Activated CD4-positive, alpha-beta T cell treated with anti-CD3 and anti-CD28 coated beads, Interleukin-2, amount 10 ng/mL, durations not matched to agents 7 days and 5 days (primary cell): Measurements from ENCODE around the gene CAPRIN2. TPM values are rescaled to one million over a fixed set of nuclear protein-coding genes. Genes with fewer than 3 reads are reported as not detected.
A peak's percentile ranks its signal among the peaks of the same experiment; 100 is the strongest.

Source experiments
- CTCF ChIA-PET: fragments of 350-600 bp; sonication (Branson Sonifier 250); formaldehyde crosslinking; loops from one replicate; lab custom pipeline; 2021; ENCODE audit warnings: antibody characterized with exemption; lab: Charles Lee
- POLR2A ChIA-PET: fragments of 350-600 bp; sonication (Branson Sonifier 250); formaldehyde crosslinking; loops from one replicate; lab custom pipeline; 2021; ENCODE audit warnings: antibody characterized with exemption; lab: Charles Lee
- DNase-seq: peaks from one replicate; pipeline ENCODE4 v3.0.0-alpha.2; 2020
- H3K27ac Mint-ChIP-seq: one replicate; pipeline ENCODE4 v1.8.0; 2021; ENCODE audit warnings: mild to moderate bottlenecking, moderate library complexity, mixed read lengths
- H3K27me3 Mint-ChIP-seq: one replicate; pipeline ENCODE4 v1.8.0; 2021; ENCODE audit warnings: mixed read lengths
- H3K36me3 Mint-ChIP-seq: one replicate; pipeline ENCODE4 v1.8.0; 2021; ENCODE audit warnings: low read depth, mixed read lengths
- H3K4me1 Mint-ChIP-seq: one replicate; pipeline ENCODE4 v1.8.0; 2021; ENCODE audit warnings: mixed read lengths
- H3K4me3 Mint-ChIP-seq: one replicate; pipeline ENCODE4 v1.8.0; 2021; ENCODE audit warnings: mild to moderate bottlenecking, moderate library complexity, mixed read lengths
- H3K9me3 Mint-ChIP-seq: one replicate; pipeline ENCODE4 v1.8.0; 2021; ENCODE audit warnings: mixed read lengths
- total RNA-seq, 2 experiments: library from RNA; stranded (reverse); gene quantifications; one replicate each; pipeline ENCODE4 v1.2.3, GENCODE V29; 2021

Gene CAPRIN2
- total RNA-seq, 2 experiments from 2014 or later = 12.6 to 15.6 TPM

DNA sequence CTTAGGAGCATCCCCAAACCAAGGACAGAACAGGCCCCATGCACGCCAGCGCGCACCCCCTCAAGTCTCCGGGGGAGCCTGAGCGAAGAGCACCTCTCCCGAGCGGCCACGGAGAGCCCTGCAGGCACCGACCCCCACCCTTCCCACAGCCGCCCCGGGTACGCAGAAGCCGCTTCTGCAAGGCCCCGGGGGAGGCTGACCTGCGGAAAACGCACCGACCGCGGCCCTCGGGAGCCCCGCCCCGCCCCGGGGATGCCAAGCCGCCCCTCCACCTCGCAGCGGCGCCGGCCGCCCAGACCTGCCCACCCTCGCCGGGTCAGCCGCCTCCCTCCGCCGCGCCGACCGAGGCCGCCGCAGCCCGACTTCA is 385 bp downstream of the CAPRIN2 start:
- ChIA-PET CTCF (interaction anchor here (0.5 to 1.0 kb wide), 3 partner anchors 1380 to 1988 kb away, joined by 3 to 4 read pairs (median 3); no protein-coding TSS in a partner anchor), POLR2A (interaction anchor here (2.4 kb wide), 1 partner anchor 59 kb away, joined by 7 read pairs; the partner anchor contains the start of gene IPO8)
- Mint-ChIP-seq H3K4me1 (peaks cover 30% of the 10 kb centered on the region), H3K27me3 (no peaks in the 10 kb centered on the region), H3K4me3 (peak overlapping the region; percentile 98), H3K9me3 (no peaks in the 10 kb centered on the region), H3K27ac (peak overlapping the region; percentile 92), H3K36me3 (no peaks in the 10 kb centered on the region)
- no peak for DNase-seq

DNA sequence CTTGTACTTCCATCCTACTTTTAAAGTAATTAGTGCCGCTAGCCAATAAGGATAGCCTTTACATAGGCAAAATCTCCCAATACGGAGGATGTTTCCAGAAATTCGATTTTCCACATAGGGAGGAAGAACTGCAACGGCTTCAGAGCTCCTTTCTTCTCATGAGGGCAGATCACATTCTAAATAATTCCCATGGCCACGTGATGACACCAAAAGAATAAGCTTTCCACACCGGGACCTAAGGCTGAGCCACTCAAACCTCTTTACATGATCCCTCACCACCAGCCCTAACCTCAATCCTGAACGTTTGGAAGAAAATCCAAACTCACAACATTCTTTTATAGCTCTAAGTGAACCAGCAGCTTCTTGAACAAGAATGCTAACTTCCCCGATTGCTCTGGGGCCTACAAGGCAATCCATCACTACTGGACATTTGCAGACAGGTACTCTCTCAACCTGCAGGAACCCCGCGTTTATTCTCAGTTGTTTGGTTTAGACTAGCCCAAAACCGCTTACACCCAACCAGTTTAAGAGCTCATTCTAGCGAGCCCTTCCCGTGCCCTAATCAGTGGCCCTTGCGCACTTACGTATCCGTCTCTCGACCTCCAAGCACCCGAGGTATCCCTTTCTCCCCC is 884 bp downstream of the CAPRIN2 start:
- Mint-ChIP-seq H3K9me3 (no peaks in the 10 kb centered on the region), H3K27me3 (no peaks in the 10 kb centered on the region), H3K27ac (peak overlapping the region; percentile 92), H3K36me3 (no peaks in the 10 kb centered on the region), H3K4me3 (peak overlapping the region; percentile 98), H3K4me1 (peaks cover 30% of the 10 kb centered on the region)
- DNase-seq = no peak
- CTCF ChIA-PET = interaction anchor here (0.5 to 1.0 kb wide), 3 partner anchors 50 to 1989 kb away, joined by 3 read pairs; no protein-coding TSS in a partner anchor
- POLR2A ChIA-PET = interaction anchor here (0.7 to 2.4 kb wide), 2 partner anchors 58 to 59 kb away, joined by 3 to 7 read pairs; partner anchors contain the start of gene IPO8

DNA sequence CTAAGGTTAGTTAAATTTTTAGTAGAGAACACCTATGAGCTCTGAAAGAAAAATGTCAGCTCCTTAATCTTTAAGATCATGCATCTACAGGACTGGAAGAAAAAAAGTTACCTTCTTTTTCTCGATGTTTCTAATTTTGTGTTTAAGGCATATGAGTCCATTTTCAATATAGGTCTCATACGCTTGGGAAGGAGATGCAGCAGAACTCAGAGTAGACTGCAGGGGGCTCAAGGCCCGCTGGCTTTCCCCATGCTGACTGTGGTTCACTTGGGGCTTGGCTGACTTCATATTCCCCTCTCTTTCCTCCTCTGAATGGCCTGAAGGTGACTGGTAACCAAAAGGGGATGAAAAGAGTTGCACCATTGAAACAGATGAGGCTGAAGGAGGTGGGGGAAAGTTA is 1.5 kb downstream of the CAPRIN2 start:
- H3K9me3 Mint-ChIP-seq = no peaks in the 10 kb centered on the region
- DNase-seq = peak; percentile 12
- peak overlapping the region; percentile 98 for H3K4me3 Mint-ChIP-seq
- no peaks in the 10 kb centered on the region for H3K27me3 Mint-ChIP-seq
- no peaks in the 10 kb centered on the region for H3K36me3 Mint-ChIP-seq
- peak overlapping the region; percentile 7 for H3K27ac Mint-ChIP-seq
- ChIA-PET CTCF (interaction anchor here (0.6 to 1.0 kb wide), 5 partner anchors 20 to 1379 kb away, joined by 3 read pairs; partner anchors contain the start of gene IPO8), POLR2A (interaction anchor here (0.7 to 2.4 kb wide), 3 partner anchors 57 to 1050 kb away, joined by 3 to 7 read pairs (median 5); partner anchors contain the start of gene IPO8)
- peaks cover 30% of the 10 kb centered on the region for H3K4me1 Mint-ChIP-seq

DNA sequence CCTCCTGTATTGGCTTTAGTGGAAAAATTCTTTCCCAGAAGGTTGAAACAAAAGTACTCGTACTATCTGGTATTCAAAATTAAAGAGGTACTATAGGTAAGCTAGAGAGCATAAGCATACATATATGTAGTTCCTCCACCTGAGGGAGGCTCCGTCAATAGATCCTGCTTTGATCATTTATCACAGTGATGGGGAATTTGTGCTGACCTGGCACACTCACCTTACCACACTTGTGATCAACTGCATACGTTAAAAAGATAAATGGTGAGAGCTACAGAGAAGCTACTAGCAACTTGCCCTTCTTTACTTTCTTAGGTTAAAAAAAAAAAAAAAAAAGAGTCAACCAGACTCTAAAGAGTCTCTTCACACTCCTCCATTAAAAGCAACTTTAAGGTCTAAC is 2.5 kb downstream of the CAPRIN2 start:
- CTCF ChIA-PET = interaction anchor here (0.9 kb wide), 1 partner anchor 56 kb away, joined by 3 read pairs; the partner anchor contains the start of gene IPO8
- POLR2A ChIA-PET = no interaction called here

DNA sequence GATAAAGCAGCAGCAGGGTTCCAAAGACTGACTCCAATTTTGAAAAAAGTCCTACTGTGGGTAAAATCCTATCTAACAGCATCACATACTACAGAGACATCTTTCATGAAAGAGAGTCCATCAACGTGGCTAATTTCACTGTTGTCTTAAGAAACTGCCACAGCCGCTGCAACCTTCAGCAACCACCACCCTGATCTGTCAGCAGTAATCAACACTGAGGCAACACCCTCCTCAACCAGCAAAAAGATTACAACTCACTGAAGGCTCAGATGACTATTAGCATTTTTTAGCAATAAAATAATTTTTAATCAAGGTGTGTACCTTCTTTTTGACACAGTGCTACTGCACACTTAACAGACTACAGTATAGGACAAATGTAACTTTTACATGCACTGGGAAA is 6.6 kb downstream of the CAPRIN2 start:
- ChIA-PET POLR2A (no interaction called here), CTCF (interaction anchor here (0.6 to 0.9 kb wide), 2 partner anchors 53 to 968 kb away, joined by 3 read pairs; partner anchors contain the start of gene IPO8)
- no peak overlapping the region for H3K4me3 Mint-ChIP-seq
- H3K36me3 Mint-ChIP-seq = peaks cover 8% of the 10 kb centered on the region
- H3K9me3 Mint-ChIP-seq = no peaks in the 10 kb centered on the region
- no peak overlapping the region for H3K27ac Mint-ChIP-seq
- no peak for DNase-seq
- H3K27me3 Mint-ChIP-seq = no peaks in the 10 kb centered on the region
- peaks cover 9% of the 10 kb centered on the region for H3K4me1 Mint-ChIP-seq

More for the DNA sequence above, 2.5 kb downstream of the CAPRIN2 start:
- no peaks in the 10 kb centered on the region for H3K36me3 Mint-ChIP-seq
- no peaks in the 10 kb centered on the region for H3K9me3 Mint-ChIP-seq
- no peak overlapping the region for H3K27ac Mint-ChIP-seq
- H3K27me3 Mint-ChIP-seq = no peaks in the 10 kb centered on the region
- H3K4me3 Mint-ChIP-seq = no peak overlapping the region
- DNase-seq = no peak
- H3K4me1 Mint-ChIP-seq = peaks cover 30% of the 10 kb centered on the region

DNA sequence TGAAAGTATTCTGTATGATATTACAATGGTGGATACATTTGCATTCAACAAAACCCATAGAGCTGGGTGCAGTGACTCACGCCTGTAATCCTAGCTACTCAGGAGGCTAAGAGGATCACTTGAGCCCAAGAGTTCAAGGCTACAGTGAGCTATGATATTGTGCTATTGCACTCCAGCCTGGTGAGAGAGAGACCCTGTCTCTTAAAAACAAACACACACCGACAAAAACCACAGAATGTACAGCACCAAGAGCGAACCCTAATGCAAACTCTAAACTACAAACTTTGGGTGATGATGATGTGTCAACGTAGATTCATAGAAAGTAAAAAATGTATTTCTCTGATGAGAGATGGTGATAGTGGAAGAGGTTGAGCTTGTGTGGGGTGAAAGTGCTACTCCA is 8.6 kb downstream of the CAPRIN2 start:
- POLR2A ChIA-PET = no interaction called here
- Mint-ChIP-seq H3K27ac (no peak overlapping the region), H3K9me3 (no peaks in the 10 kb centered on the region), H3K4me3 (no peak overlapping the region), H3K4me1 (no peaks in the 10 kb centered on the region), H3K36me3 (peaks cover 8% of the 10 kb centered on the region), H3K27me3 (no peaks in the 10 kb centered on the region)
- CTCF ChIA-PET = interaction anchor here (1.0 kb wide), 1 partner anchor 50 kb away, joined by 3 read pairs; no protein-coding TSS in a partner anchor
- DNase-seq = no peak

DNA sequence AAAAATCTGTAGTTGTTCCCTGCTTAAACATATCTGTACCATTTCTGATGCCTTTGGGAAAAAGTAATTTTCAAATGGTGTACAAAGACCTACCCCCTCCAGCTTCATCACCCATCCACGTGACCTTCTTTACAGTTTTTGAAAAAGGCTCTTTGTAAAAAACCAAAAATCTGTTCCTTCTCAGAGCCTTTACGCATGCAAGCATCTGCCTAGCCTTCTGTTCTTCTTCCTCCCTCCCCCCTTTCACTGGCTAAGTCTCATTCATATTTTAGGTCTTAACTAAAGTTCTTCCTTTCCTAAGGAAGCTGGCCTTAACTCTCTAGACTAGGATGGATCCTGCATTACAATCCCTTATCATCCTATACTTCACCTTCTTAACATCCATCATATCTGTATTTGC is 10.4 kb downstream of the CAPRIN2 start:
- CTCF ChIA-PET = interaction anchor here (1.6 kb wide), 1 partner anchor 11 kb away, joined by 3 read pairs; no protein-coding TSS in a partner anchor
- no peak overlapping the region for H3K4me3 Mint-ChIP-seq
- no peaks in the 10 kb centered on the region for H3K27me3 Mint-ChIP-seq
- H3K9me3 Mint-ChIP-seq = no peaks in the 10 kb centered on the region
- no peak for DNase-seq
- H3K27ac Mint-ChIP-seq = no peak overlapping the region
- POLR2A ChIA-PET = no interaction called here
- peaks cover 13% of the 10 kb centered on the region for H3K36me3 Mint-ChIP-seq
- no peaks in the 10 kb centered on the region for H3K4me1 Mint-ChIP-seq

DNA sequence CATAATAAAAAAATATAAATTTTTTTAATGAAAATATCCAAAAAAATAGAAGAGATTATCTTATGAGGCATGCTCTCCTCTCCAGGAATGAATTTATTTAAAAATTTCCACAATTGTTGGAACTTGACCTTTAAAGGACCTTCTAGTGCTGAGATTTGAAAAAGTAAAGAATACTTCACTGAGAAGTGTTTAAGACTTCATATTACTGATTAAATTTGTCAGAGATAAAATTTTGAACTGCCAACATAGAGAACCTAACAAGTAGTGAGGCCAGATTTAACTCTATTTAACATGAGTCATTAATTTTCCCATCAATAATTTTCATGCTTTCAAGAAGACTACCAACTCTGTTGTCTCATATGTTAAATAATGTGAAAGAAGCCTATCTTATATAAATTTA is 14.5 kb downstream of the CAPRIN2 start:
- Mint-ChIP-seq H3K4me3 (no peak overlapping the region), H3K36me3 (peaks cover 20% of the 10 kb centered on the region), H3K27me3 (no peaks in the 10 kb centered on the region), H3K4me1 (no peaks in the 10 kb centered on the region), H3K27ac (no peak overlapping the region), H3K9me3 (no peaks in the 10 kb centered on the region)
- ChIA-PET CTCF (no interaction called here), POLR2A (no interaction called here)
- DNase-seq = no peak

DNA sequence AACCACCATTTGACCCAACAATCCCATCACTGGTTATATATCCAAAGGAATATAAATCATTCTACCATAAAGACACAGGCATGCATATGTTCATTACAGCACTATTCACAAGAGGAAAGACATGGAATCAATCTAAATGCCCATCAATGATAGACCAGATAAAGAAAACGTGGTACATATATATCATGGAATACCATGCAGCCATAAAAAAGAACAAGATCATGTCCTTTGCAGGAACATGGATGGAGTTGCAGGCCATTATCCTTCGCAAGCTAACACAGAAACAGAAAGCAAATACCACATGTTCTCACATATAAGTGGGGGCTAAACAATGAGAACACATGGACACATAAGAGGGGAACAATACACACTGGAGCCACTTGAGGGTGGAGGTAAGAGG is 15.7 kb downstream of the CAPRIN2 start:
- no peaks in the 10 kb centered on the region for H3K4me1 Mint-ChIP-seq
- no peaks in the 10 kb centered on the region for H3K9me3 Mint-ChIP-seq
- H3K27ac Mint-ChIP-seq = no peak overlapping the region
- H3K27me3 Mint-ChIP-seq = no peaks in the 10 kb centered on the region
- POLR2A ChIA-PET = no interaction called here
- peaks cover 22% of the 10 kb centered on the region for H3K36me3 Mint-ChIP-seq
- no peak for DNase-seq
- CTCF ChIA-PET = no interaction called here
- H3K4me3 Mint-ChIP-seq = no peak overlapping the region

DNA sequence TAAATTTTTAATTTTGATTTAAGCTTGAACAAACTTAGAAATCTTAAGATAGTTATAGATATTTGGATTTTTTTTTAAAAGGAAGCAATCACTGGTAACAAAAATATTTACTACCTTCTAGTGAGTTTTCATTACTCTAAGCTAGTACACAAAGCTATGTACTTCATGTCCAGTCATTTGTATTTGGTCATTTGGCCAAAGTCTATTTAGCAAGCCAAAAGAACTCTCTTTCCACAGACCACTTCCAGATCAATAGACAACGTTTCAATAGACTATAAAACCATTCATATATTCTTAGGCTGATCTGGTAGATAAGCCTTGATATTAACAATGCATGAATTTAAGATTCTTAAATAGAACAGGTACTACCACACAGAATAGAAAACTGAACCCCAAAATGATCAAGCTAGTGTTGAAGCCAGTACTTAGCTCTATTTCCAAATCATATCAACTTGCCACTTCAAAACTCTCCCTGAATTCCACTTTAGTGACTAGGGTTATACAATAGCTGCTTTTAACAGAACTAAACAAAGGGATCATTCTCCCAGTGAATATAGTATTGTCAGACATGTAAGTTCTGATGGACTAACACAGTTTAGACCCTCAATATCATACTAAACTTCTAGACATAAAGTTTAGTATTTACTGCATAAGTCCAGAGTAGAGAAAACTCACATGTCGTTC is 21.7 kb downstream of the CAPRIN2 start:
- Mint-ChIP-seq H3K36me3 (peaks cover 18% of the 10 kb centered on the region), H3K27me3 (no peaks in the 10 kb centered on the region), H3K9me3 (no peaks in the 10 kb centered on the region), H3K4me3 (no peak overlapping the region), H3K27ac (no peak overlapping the region), H3K4me1 (no peaks in the 10 kb centered on the region)
- DNase-seq = no peak
- POLR2A ChIA-PET = no interaction called here
- CTCF ChIA-PET = interaction anchor here (1.1 to 2.0 kb wide), 4 partner anchors 8 to 40 kb away, joined by 3 to 6 read pairs (median 3); no protein-coding TSS in a partner anchor

DNA sequence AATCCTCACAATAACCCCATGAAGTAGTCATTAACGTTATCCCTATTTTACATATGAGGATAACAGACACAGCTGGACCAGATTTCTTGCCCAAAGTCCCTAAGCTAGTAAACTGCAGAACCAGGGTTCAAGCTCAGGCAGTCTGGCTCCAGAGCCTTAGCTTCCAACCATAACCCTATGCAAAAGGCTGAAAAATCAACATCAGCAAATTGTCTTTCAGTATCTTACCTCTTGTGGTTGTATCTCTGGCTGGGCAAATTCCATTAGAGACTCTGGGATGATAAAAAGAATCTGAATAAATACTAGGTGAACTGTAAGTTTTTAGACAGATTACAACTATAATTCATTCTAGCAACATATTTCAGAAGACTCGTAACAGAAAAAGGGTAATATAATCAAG is 24.7 kb downstream of the CAPRIN2 start:
- Mint-ChIP-seq H3K4me3 (no peak overlapping the region), H3K27me3 (no peaks in the 10 kb centered on the region), H3K4me1 (no peaks in the 10 kb centered on the region), H3K9me3 (no peaks in the 10 kb centered on the region), H3K36me3 (peaks cover 13% of the 10 kb centered on the region), H3K27ac (no peak overlapping the region)
- POLR2A ChIA-PET = no interaction called here
- CTCF ChIA-PET = interaction anchor here (1.0 kb wide), 1 partner anchor 56 kb away, joined by 3 read pairs; no protein-coding TSS in a partner anchor
- no peak for DNase-seq

DNA sequence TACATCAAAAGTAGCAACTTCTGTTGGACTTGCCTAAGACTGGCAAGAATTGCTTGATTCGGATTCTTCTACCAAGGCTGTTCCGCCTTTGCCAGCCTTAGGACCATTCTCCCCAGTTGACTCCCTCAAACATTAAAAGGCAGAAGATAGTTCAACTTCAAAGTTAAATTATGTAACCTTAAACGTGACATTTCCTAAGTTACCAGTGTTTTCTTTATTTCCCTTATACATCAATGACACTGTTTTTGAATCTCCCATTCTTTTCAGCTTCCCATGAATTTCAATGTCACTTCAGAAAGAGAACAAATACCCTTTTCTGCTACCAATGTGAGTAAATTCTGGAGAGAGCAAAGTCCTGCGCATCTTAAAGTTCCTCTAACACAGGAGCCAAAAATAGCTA is 25.2 kb downstream of the CAPRIN2 start:
- no peak for DNase-seq
- peaks cover 12% of the 10 kb centered on the region for H3K36me3 Mint-ChIP-seq
- H3K27me3 Mint-ChIP-seq = no peaks in the 10 kb centered on the region
- CTCF ChIA-PET = interaction anchor here (1.0 kb wide), 1 partner anchor 55 kb away, joined by 3 read pairs; no protein-coding TSS in a partner anchor
- POLR2A ChIA-PET = no interaction called here
- no peak overlapping the region for H3K4me3 Mint-ChIP-seq
- no peaks in the 10 kb centered on the region for H3K9me3 Mint-ChIP-seq
- no peak overlapping the region for H3K27ac Mint-ChIP-seq
- H3K4me1 Mint-ChIP-seq = no peaks in the 10 kb centered on the region

DNA sequence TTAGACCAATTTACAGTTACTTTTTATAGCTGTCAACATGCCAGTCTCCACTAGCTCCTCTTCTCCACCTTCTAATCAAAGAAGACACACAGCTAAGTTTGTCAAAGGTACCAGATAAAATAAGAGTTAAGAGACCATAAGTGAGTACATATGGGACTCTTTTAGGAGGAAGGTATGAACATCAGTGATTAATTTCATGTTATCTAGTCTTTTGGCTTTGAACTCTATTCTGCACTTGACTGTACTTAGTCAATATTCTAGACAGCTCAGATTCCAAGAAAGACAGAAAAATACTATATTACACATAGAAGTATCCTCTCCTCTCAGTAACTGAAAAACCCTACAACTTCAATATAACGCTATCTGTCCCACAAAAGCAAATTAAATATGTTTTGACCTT is 28.1 kb downstream of the CAPRIN2 start:
- POLR2A ChIA-PET = no interaction called here
- Mint-ChIP-seq H3K9me3 (no peaks in the 10 kb centered on the region), H3K4me1 (no peaks in the 10 kb centered on the region), H3K4me3 (no peak overlapping the region), H3K27me3 (no peaks in the 10 kb centered on the region), H3K27ac (no peak overlapping the region), H3K36me3 (peaks cover 13% of the 10 kb centered on the region)
- DNase-seq = no peak
- CTCF ChIA-PET = interaction anchor here (1.0 kb wide), 1 partner anchor 96 kb away, joined by 4 read pairs; no protein-coding TSS in a partner anchor
